HL-60 (cell line): ENCODE measurements around the gene ANTXR1.

Experiments used
- CTCF ChIP-seq: IDR thresholded peaks from one replicate; pipeline ENCODE4 v1.5.1; 2011; ENCODE audit warnings: low read length, control low read depth, inconsistent platforms; ENCODE audit not compliant: insufficient read depth
- POLR2AphosphoS5 ChIP-seq: IDR thresholded peaks from 2 replicates; pipeline ENCODE4 v1.6.1; 2012; ENCODE audit warnings: low read depth

- no peak for TF ChIP-seq CTCF
- TF ChIP-seq POLR2AphosphoS5: no peak
These were observed 168.9 kb downstream of the ANTXR1 start for GRCh38 chr2:69181806-69182427.
